GM18907 (cell line): ENCODE results near the gene DVL2.

Experiments
- ATAC-seq: cut with Tn5 transposase; IDR thresholded peaks from one replicate; pipeline ENCODE4 v1.9.1; 2021; ENCODE audit warnings: mild to moderate bottlenecking, moderate library complexity; ENCODE audit not compliant: unreplicated experiment

DVL2 gene

DNA sequence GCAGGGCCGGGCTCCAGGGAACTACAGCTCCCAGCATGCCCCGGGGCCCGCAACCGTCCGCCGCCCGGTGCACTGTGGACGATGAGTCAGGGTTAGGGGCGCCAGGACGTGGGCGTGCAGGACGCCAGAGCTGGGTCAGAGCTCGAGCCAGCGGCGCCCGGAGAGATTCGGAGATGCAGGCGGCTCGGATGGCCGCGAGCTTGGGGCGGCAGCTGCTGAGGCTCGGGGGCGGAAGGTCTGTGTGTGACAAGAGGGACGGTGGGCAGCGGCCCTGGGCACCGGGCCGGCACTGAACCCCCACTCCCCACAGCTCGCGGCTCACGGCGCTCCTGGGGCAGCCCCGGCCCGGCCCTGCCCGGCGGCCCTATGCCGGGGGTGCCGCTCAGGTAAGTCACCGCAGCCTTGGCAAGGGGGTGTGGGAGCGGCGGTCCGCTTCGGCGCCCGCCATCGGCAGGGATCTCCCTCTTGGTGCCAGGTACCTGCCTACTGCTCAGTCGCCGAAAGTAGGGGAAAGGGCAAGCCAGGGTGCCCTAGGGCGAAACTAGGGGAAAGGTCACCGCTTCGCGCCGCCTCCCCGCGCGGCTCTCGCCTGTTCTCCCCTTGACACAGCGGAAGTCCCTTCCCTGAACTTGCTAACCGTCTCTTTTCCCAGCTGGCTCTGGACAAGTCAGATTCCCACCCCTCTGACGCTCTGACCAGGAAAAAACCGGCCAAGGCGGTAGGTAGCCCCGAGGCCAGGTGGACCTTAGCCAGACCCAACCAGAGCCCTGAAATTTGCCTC is 14.3 kb downstream of the DVL2 start, which contains the start of the genes ACADVL and DLG4:
ACADVL (plus strand) TSS at position 127 of the 781 bp plus-strand sequence; CDS start at position 174, 47 bp downstream.
DLG4 (minus strand) TSS at position 25 of the 781 bp plus-strand sequence.
- ATAC-seq, result peak; percentile 46

GRCh38 chr17:7219229-7219811 is 15.0 kb downstream of the DVL2 start:
- ATAC-seq, result no peak

DNA sequence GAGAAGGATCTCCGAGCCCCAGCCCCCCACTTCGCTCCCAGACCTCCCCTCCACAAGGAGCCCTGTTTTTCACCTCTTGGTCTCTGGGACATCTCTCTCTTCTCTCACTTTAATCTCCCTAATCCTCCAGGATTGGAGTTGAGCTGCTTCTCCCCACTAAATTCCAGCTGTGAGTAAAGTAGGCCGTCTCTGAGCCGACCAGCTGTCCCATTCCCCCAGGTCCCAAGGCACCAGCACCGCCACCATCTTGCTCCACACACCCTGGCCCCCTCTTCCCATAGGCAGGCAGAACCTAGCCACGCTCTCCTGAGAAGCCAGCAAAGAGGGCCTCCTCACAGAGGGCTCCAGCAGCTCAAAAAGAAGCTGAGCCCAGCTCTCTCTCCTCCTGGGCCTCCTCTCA is 15.6 kb downstream of the DVL2 start:
- ATAC-seq, result no peak

- ATAC-seq, result no peak
Measured at GRCh38 chr17:7218166-7218565, 16.2 kb downstream of the DVL2 start.

- ATAC-seq, result no peak
Measured at GRCh38 chr17:7217113-7217987, 17.0 kb downstream of the DVL2 start.

DNA sequence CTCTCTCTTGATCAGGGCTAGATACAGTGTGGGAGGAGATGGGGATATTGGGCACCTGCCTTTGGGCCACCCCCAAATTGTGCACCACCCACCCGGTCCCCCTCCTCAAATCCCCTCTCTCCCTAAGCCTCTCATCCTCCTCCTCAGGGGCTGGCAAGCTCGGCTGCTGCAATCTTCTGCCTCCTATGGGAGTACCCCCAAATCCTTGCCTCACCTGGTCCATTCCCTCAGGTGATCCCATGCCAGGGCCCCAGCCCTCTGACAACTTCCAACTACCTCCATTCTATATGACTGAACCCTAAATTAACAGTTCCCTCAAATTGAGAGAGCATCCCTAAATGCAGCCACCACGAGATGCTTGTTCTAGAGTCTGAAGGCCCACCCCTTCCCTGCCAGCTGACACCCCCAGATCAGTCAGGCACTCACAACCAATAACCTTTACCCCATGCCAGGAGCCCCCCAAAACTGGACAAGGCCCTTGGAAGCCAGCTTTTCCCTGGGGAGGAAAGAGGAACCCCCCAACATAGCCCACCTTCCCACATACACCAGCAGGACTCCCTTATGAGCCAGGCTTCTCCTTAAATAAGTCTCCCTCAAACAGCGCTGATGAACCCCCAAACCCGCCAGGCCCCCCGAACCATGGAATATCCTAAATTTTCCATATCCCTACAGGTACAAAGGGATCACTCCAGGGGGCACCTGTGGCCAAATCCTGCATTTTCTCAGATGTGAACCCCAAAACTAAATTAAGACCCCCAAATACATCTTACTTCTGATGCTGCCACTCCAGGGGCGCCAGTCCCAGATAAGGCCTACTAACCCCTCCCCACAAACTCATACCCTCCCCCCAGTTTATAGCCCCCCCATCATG is 17.8 kb downstream of the DVL2 start:
- no peak for ATAC-seq

GRCh38 chr17:7215652-7216180 is 18.6 kb downstream of the DVL2 start:
- no peak for ATAC-seq

DNA sequence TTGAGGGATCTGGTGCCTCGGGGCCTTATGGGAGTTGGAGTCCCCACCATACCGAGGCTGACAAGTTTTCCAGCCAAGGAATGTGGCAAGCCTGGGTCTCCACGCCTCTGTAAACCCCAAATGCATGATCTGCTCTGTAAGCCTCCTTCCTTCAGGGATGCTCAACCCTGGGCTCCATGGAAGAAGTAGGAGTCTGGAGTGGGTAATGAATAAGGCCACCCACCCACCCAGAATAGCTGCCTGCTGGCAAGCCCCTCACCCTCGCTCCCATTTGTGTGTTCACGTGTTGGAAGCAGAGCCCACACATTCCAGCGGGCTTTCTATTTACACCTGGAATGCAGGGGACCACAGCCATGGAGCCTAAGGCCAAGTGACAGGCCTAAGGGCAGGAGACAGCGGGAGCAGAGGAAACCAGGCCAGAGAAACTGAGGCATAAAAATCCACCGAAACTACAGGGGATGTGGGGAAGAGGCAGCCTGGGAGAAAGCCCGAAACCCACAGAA is 19.1 kb downstream of the DVL2 start:
- ATAC-seq, result no peak

DNA sequence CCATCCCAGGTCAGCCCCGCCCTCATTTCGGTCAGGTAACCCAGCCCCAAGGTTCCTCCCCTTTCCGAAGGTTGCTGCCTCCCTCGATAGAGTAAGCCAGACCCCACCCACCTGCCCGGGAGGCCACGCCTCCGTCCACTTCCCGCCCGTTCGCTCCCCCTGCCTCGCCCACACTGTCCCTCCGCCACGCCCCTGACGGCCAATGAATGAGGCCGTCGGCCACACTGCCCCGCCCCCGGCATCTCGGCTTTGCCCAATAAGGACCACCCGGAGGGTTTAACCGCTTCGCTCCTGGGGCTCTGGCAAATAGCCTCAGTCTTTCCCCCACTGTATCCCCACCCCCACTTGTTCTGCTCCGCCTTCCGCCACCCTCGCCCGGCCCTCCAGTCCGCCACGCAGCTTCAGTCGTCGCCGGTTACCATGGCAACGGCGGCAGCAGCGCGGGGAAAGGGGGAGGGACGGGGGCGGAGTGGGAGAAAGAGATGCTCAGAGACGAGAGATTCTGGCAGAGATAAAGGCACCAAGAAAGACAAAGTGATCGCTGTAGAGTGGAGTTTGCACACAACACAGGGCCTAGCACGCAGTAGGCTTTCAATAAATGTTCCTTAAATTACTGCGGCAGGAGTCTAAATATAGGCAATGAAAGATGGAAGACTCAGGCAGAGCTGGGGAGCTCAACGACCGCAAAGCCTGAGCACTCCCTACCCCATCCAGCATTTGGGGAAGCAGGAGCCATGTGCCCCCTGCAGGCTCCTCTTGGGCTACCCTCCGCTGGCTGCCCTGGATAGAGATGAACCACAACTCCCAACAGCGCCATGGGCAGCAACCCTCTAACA is 19.8 kb downstream of the DVL2 start:
- peak; percentile 78 for ATAC-seq

GRCh38 chr17:7213895-7214299 is 20.4 kb downstream of the DVL2 start:
- ATAC-seq, result peak; percentile 13

GRCh38 chr17:7211491-7212273 is 22.6 kb downstream of the DVL2 start:
- ATAC-seq, result no peak

GRCh38 chr17:7208754-7209460 is 25.4 kb downstream of the DVL2 start:
- no peak for ATAC-seq

- ATAC-seq, result no peak
Measured at GRCh38 chr17:7208027-7208571, 26.2 kb downstream of the DVL2 start.

- no peak for ATAC-seq
Measured at GRCh38 chr17:7207120-7208001, 27.0 kb downstream of the DVL2 start.

GRCh38 chr17:7205561-7205960 is 28.8 kb downstream of the DVL2 start:
- ATAC-seq, result no peak

GRCh38 chr17:7204828-7205461 is 29.4 kb downstream of the DVL2 start:
- peak; percentile 84 for ATAC-seq
